GM21360 (cell line): ENCODE measurements around the gene PDCD1.

ENCODE experiments used
- ATAC-seq: cut with Tn5 transposase; IDR thresholded peaks from one replicate; pipeline ENCODE4 v1.9.1; 2021; ENCODE audit warnings: mild to moderate bottlenecking, moderate library complexity; ENCODE audit not compliant: unreplicated experiment

PDCD1 gene

DNA sequence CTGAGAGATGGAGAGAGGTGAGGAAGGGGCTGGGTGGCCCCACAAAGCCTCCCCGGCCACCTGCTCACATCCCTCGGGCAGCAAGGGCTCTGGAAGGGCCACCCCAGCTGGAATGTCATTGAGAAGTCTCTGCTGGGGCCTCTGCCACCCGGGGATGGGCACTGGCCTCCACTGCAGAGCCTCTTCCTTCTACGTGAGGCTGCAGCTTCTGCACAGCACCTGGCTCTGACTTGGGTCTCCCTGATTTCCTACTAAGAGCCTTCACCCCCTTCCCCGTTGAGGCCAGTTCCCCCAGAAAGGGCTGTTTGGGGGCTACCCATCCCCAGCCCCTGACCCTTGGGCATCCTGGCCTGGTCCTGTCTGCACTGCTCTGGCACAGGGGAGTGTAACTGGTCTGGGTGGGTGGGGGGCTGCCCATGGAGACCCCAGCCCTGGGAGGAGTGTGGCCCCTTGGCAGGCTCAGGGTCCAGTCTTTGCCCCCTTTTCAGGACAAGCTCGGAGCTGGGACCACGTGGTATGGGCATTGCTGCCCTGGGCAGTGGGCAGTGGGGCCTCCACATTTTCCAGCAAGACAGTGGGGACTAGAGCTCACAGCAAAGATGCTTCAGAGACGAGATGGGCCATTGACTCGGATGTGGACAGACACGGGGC, 5.6 kb downstream of the PDCD1 start:
- ATAC-seq = no peak

DNA sequence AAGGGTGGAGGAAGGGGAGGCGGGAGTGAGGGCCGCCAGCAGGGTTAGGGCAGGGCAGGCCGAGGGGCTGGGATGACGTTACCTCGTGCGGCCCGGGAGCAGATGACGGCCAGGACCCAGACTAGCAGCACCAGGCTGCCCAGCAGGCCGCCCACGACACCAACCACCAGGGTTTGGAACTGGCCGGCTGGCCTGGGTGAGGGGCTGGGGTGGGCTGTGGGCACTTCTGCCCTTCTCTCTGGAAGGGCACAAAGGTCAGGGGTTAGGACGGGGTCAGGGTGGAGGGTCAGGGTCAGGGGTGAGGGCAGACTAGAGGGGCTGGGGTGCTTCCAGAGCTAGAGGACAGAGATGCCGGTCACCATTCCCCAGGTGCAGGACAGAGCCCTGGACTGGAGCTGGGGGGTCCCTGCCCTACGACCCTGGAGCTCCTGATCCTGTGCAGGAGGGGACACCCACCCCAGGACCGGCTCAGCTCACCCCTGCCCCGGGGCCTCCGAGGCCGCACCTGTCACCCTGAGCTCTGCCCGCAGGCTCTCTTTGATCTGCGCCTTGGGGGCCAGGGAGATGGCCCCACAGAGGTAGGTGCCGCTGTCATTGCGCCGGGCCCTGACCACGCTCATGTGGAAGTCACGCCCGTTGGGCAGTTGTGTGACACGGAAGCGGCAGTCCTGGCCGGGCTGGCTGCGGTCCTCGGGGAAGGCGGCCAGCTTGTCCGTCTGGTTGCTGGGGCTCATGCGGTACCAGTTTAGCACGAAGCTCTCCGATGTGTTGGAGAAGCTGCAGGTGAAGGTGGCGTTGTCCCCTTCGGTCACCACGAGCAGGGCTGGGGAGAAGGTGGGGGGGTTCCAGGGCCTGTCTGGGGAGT, 6.3 kb downstream of the PDCD1 start:
- no peak for ATAC-seq

DNA sequence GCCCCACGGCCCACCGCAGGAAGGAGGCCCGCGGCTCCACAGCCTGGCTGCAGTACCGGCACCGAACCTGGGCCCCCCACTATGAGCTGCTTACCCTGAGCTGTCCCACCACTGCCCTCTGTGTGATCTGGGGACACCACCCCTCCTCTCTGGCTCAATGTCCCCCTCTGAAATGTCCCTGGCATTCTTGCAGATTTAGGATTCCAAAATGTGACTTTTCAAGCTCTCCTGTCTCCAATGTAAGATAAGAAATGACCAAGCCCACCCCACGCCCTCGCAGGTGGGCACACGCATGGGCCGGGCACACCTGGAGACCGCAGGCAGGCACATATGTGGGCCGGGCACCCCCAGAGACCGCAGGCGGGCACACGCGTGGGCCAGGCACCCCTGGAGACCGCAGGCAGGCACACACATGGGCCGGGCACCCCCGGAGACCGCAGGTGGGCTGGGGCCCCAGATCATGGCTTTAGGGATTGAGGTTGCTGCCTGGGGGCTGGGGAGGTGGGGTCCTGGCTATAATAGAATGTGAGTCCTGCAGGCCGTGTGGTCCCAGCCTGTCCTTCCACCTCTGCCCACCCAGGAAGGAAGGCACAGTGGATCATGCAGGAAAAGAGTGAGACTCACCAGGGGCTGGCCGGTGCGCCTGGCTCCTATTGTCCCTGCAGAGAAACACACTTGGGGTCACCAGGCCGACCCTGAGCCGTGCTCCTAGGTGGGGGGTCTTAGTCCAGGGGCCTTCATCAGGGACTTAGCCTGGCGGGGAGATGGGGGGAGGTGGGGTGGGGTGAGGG, 7.2 kb downstream of the PDCD1 start:
- ATAC-seq = no peak

DNA sequence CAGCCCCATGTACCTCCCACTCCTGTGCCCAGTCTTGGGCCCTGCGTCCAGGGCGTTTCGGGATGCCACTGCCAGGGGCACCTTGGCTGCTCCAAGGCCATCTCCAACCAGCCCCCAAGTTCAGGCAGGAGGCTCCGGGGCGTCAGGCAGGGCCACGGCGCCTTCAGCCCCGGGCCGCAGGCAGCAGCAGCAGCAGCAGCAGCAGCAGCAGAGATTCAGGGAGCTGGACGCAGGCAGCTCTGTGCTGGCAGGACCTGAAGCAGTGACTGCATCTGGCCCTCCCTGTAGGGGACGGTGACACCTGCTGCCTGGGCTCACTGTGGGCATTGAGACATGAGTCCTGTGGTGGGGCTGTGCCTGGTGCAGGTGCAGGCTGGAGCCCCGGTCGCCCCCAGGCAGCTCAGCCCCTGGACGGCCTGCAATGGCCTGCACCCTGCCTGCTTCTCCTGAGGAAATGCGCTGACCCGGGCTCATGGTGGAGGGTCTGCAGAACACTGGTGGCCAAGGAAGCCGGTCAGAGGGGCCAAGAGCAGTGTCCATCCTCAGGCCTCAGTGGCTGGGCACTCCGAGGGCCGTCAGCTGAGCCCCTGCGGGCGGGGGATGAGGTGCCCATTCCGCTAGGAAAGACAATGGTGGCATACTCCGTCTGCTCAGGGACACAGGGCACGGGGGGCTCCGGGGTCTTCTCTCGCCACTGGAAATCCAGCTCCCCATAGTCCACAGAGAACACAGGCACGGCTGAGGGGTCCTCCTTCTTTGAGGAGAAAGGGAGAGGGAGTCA, 8.0 kb downstream of the PDCD1 start:
- ATAC-seq = no peak

DNA sequence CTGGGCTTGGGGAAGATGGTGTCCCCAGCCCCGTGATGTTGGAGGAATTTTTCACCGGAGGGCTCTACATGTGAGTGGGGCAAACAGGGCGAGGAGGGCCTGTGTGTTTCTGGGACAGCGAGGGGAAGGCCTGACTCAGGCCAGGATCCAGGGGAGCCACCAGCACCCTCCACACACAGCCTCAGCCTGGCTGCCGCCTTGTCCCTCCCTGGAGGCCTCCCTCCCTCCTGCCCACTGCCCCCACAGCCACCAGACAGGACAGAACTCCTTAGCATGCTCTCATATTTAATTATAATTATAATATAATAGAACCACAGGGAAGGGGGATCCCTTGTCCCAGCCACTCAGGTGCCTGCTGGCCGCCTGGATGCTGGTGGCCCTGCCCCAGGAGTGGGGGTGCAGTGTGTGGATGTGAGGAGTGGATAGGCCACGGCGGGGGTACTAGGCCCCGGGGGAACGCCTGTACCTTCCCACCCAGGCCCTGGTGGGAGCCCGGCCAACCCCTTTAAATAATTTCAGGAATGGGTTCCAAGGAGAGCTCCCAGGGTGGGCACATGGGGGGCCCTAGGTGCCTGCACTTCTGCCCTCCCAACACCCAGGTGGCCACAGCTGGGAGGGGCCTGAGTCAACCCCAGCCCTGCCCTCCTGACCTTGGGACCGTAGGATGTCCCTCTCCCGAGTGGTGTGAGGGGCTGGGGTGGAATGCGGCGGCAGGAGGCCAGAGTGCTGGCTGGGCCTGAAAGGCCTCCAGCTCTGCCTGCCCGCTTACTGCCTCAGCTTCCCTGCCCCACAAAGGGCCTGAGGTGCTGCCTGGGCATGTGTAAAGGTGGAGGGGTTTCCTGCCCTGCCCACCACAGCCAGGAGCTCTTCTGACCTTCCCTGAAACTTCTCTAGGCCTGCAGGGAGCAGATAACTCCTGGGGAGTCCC, 8.8 kb downstream of the PDCD1 start:
- no peak for ATAC-seq

DNA sequence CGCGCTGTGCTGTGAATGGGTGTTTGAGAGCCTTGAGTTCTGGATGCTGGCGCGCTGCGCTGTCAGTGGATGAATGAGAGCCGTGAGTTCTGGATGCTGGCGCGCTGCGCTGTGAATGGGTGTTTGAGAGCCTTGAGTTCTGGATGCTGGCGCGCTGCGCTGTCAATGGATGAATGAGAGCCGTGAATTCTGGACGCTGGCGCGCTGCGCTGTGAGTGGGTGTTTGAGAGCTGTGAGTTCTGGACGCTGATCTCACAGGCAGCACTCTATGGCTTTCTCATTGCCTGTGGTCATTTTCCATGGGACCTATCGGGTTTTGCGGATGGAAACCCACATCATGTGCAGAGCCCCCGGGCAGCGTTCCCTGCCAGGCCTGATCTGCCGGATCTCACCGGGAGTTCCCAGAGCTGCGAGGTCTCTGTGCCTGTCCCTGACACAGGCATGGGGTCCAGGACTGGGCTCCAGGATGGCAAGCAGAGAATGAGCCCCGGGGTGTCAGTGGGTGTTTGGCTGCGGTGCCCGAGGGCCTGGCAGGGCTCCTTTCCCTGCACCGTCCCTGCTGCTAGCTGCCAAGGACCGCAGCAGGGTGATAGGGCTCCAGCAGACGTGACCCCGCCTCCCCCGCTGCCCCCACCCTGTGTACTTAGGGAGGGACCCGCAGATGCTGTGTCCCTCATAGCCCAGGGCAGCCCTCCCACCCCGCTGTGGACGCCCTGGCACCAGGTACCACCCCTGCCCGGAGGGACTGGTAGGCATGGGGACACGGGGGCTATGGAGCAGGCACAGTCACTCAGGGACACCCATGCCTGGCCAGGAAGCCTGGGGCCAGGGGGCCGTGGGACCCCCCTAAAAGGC, 9.7 kb downstream of the PDCD1 start:
- no peak for ATAC-seq

DNA sequence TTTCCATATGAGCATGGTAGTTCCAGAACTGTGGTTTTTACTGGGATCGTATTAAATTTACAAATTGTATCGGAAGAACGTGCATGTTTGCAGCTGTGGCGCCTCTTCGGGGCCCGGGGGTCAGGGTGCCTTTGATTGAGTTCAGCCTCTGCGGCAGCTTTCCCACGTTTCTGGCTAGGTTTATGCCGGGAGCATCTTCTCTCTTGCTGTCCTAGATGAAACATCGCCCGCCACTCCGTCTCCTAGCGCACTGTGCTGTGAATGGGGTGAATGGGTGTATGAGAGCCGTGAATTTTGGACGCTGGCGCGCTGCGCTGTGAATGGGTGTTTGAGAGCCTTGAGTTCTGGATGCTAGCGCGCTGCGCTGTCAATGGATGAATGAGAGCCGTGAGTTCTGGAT, 12.3 kb downstream of the PDCD1 start:
- no peak for ATAC-seq

DNA sequence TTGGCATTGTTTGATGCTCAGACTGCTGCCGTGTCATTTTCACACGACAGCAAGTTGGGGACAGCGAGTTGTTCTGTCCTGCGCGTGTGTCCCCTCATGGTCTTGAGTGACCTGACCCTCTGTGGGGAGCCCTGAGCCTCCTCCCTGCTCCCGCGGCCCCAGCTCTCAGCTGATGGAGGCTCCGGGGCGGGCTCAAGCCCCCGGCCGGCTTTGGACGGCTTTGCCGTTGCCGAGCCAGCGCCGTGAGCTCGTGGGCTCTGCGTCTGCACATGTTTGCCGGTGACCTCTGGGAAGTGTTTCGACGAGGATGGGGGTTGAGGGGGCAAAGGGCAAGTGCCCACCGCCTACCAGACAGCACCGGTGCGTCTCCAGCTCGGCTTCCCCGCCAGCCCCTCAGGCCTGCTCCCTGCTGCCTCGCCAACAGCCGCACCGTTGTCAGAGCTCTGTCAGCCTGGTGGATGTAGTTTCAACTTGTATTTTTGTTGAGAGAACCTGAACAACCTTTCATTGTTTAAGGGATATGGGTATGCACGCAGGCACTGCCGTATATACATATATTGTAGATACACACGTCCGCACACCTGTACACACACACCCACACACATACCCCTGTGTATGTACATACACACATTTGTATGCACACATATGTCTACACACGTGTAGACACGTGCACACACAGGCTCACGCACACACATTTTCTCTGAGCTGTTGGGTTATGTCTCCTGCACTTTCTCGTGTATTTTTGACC, 13.7 kb downstream of the PDCD1 start:
- no peak for ATAC-seq

DNA sequence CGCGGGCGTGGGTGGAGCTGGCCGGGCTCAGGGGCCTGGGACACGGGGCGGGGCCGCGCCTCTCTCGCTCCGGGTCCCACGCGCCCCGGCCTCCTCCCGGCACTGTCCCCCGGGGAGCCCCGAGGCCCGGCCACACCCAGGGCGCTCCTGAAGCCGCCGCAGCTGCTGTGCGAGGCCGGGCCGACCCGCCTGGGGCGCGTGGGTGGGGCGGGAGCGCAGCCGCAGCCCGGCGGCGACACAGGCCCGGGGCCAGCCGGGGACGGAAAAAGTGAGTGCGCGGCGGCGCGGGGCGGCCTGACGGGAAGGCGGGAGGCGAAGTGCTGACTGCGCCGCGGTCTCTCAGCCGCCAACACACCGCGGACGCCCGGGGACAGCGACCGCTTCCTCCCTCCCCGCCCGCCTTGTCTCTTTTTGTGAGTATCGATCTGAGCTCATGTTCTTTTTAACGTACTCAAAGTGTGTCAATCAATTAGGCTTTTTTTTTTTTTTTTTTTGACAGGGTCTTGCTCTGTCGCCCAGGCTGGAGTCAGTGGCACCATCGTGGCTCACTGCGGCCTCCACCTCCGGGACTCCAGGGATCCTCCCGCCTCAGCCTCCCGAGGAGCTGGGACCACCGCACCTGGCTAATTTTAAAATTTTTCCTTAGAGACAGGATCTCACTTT, 14.5 kb downstream of the PDCD1 start:
- peak; percentile 71 for ATAC-seq

DNA sequence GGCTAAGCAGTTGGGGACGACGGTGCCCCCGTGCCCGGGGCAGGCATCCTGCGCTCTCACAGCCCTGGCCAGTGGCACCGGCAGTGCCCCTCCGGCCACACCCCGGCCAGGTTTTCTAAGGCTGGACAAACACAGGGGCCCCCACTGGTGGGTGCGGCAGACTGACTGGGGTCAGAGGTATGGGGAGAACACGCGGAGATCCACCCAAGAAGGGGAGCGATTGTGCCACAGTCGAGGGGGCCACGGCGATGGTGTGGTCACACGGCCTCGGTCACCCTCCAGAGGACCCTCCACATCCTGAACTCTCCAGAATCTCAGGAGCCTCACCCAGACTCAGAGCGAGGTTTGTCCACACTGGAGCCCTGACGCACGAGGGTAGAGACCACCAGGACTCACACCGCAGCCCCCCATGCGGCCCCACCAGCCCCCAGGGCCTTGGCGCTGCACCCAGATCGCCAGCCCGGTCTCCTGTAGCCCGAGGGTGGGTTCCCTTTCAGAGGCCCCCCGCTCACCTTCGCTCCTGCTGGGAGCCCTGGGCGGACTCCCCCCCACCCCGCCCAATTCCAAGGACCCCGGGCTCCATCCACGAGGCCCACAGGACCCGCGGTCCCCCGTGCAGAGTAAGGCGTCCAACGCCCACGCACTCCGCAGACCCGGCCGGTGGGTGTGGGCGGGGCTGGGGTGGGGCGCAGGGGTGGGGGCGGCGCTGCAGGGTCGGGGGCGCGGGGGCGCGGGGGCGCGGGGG, 15.2 kb downstream of the PDCD1 start:
- ATAC-seq = no peak

DNA sequence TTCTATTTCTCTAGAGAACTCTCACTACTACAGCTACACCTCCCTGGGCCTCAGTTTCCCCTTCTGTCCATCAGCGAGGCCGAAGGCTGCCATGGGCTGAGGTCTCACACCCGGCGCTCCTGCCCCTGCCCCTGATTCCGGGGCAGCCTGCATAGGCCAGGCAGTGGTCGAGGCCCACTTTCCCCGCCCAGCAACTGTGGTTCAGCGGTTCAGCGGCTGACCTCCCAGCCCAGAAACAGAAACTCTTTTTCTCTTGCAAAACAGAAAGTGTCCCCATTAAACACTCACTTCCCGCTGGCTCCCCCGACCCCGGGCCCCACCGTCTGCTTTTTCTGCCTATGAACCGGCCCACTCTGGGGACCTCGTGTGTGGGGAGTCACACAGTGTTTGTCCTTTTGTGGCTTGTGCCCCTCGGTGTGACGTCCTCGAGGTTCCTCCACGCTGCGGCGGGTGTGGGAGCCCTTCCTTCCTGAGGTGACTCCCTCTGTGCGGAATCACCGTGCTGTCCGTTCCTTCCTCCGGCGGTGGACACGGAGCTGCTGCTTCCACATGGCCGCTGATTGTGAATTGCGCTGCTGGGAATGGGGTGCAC, 16.0 kb downstream of the PDCD1 start:
- no peak for ATAC-seq

DNA sequence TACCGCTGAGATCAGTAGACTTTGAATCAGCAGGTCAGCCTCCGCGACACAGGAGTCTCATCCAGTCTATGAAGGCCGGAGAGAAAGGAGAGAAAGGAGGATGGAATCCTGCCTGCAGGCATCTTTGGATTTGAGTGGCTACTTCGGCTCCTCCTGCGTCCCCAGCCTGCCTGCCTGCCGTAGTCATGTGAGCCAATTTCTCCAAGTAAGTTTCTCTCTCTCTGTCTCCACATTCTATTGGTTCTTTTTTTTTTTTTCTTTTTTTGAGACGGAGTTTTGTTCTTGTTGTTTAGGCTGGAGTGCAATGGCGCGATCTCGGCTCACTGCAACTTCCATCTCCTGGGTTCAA, 16.7 kb downstream of the PDCD1 start:
- ATAC-seq = no peak

DNA sequence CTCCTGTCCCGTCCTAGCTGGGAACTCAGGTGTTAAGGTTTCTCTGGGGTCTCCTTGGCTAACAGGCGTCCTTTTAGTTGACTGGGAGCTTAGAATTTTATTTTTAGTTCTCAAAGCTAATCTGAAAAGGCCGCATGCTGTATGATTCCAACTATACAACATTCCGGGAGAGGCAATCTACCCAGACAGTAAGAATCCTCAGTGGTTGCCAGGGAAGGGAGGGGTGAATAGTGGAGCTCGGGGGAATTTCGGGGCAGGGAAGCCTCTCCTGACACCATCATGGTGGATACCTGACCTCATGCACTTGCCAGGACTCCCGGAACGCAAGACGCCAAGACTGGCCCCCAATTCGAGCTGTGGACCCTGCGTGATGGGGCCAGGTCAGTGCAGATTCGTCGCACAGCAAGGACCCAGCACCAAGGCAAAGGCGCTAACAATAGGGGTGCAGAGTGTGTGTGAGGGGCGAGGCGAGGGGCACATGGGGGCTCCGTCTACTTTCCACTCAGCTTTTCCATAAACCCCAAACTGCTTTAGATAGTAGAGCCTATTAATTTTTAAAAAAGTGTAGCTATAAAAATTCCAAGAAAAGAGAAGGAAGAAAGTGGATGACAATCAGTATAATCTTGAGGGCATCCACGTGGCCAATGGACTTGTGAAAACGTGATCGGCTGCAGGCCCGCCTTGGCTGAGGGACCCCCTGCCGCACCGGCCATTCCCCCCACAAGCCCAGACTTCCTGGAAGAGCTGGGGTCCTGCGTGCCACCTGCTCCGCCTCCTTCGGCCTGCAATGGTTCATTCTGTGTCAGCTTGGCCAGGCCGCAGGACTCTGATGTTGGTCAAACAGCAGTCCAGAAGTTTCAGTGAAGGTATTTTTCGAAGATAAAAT, 17.3 kb downstream of the PDCD1 start:
- no peak for ATAC-seq

DNA sequence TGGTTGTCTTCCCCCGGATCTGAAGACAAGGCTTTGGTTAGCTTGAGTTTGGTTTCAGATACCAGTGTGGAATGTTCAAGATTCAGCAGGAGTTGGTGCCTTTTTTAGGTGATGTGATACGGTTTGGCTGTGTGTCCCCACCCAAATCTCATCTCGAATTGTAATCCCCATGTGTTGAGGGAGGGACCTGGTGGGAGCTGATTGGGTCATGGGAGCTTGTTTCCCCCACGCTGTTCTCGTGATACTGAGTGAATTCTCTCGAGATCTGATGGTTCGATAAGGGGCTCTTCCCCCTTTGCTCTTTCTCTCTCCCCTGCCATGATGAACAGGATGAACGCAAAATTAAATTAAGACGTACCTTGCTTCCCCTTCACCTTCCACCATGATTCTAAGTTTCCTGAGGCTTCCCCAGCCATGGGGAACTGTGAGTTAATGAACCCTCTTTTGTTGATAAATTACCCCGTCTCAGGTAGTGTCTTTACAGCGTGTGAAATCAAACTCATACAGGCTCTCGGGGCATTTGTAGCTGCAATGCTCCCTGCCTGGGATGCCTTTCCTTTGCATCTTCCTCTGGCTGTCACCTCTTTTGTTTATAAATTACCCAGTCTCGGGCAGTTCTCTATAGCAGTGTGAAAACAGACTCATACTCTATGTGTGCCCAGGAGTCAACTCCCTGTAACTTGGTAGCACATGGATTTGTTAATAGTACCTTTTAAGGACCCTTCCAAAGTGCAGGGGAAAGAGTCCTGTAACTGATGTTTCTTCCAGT, 21.3 kb downstream of the PDCD1 start:
- ATAC-seq = no peak

DNA sequence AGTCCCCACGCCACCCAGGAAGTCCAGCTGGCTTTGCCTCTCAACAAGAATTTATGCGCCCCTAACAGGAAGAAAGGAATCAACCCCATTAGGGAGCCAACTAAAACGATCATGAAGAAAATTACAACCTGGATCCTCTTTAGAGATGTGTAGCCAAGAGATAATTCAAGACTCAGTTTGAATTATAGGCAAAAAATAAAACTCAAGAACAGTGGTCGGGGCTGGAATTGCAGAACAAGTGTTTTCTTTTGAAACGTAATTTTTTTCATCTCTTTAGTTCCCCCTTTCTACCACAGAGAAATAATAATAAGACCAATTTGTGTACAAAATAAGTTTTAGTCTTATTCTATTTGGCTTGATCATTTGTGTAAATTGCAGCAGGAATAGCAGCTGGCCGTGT, 22.4 kb downstream of the PDCD1 start:
- no peak for ATAC-seq
